HepG2 (cell line): Measurements from ENCODE around the gene EPDR1. TPM values are rescaled to one million over a fixed set of nuclear protein-coding genes. Genes with fewer than 3 reads are reported as not detected.
A peak's percentile ranks its signal among the peaks of the same experiment; 100 is the strongest.

Experiments used
- ATAC-seq: fragments of 200-7000 bp; cut with Tn5 transposase; 3 replicates; pipeline ENCODE4 v1.9.1; 2020; ENCODE audit warnings: mild to moderate bottlenecking, moderate library complexity
- BruUV-seq: library from RNA; stranded (reverse); fragments of 400-500 nt; replicated peaks from 2 replicates; lab custom pipeline; 2021; lab: Mats Ljungman, UMichigan
- CTCF ChIA-PET: fragments of 300-600 bp; formaldehyde crosslinking; extraction: SDS; loops from one replicate; lab custom pipeline; 2021; ENCODE audit warnings: low total read pairs, inconsistent platforms, low intra/inter-chr PET ratio; lab: Yijun Ruan, JAX
- POLR2A ChIA-PET: fragments of 350-600 bp; sonication (Branson Sonifier 250); formaldehyde crosslinking; loops from one replicate; lab custom pipeline; 2020; ENCODE audit warnings: antibody characterized with exemption, inconsistent platforms; lab: Yijun Ruan, JAX
- DNase-seq: peaks from one replicate; pipeline ENCODE4 v3.0.0-alpha.2; 2015; ENCODE audit warnings: low spot score
- FAIRE-seq: peaks from 3 replicates; lab custom pipeline; 2011; peaks lifted over from hg19 to GRCh38; lab: Jason Lieb, UNC
- H2AFZ ChIP-seq: one replicate; pipeline ENCODE4 v1.6.1; 2011; ENCODE audit warnings: low read length, inconsistent platforms
- H3K27ac ChIP-seq: fragments of 300-600 bp; 3 replicates; pipeline ENCODE4 v1.8.0; 2011; ENCODE audit warnings: mixed run types, mild to moderate bottlenecking, mixed read lengths, low read length, inconsistent platforms; ENCODE audit not compliant: insufficient read depth; ENCODE audit errors: extremely low read length
- H3K27me3 ChIP-seq, 2 experiments: fragments of 200-600 bp in 1 of 2; 2 replicates in 1 of 2; 3 replicates in 1 of 2; pipeline versions ENCODE4 v1.6.0 to v1.8.0; 2011; ENCODE audit warnings: low read length in 2 of 2, mild to moderate bottlenecking in 2 of 2, moderate library complexity in 2 of 2, inconsistent platforms in 1 of 2; ENCODE audit not compliant: insufficient read depth in 2 of 2, control insufficient read depth in 1 of 2
- H3K36me3 ChIP-seq, 2 experiments: fragments of 200-600 bp in 1 of 2; replicated peaks in 1 of 2; 2 replicates in 1 of 2; 3 replicates in 1 of 2; pipeline versions ENCODE4 v1.5.1 to v1.8.0; 2011; ENCODE audit warnings: low read length in 2 of 2, inconsistent platforms in 1 of 2; ENCODE audit not compliant: insufficient read depth in 2 of 2, control insufficient read depth in 1 of 2
- H3K4me1 ChIP-seq: 2 replicates; pipeline ENCODE4 v1.5.1; 2012; ENCODE audit warnings: low read length, inconsistent platforms; ENCODE audit not compliant: insufficient read depth
- H3K4me2 ChIP-seq: 2 replicates; pipeline ENCODE4 v1.6.0; 2011; ENCODE audit warnings: low read depth, low read length, inconsistent platforms
- H3K4me3 ChIP-seq, 3 experiments: fragments of 200-600 bp in 1 of 3; sonication (generic), shearing (Covaris generic) in 1 of 3; replicated peaks in 1 of 3; 2 replicates each; pipeline ENCODE4 v1.5.1; 2011 to 2016; ENCODE audit warnings: low read length in 3 of 3, inconsistent platforms in 2 of 3, low read depth in 2 of 3, mild to moderate bottlenecking in 2 of 3, control low read depth in 1 of 3, mixed read lengths in 1 of 3; ENCODE audit not compliant: insufficient read depth in 1 of 3
- H3K79me2 ChIP-seq: one replicate; pipeline ENCODE4 v1.6.1; 2011; ENCODE audit warnings: low read length, inconsistent platforms; ENCODE audit not compliant: insufficient read depth
- H3K9ac ChIP-seq: 2 replicates; pipeline ENCODE4 v1.6.0; 2011; ENCODE audit warnings: mild to moderate bottlenecking, low read depth, low read length, inconsistent platforms; ENCODE audit not compliant: insufficient read depth
- H3K9me3 ChIP-seq: 2 replicates; pipeline ENCODE4 v1.5.1; 2012; ENCODE audit warnings: mild to moderate bottlenecking, low read length
- H4K20me1 ChIP-seq: 2 replicates; pipeline ENCODE4 v1.6.0; 2011; ENCODE audit warnings: inconsistent platforms, mild to moderate bottlenecking, low read length, moderate library complexity; ENCODE audit not compliant: insufficient read depth
- CBFB ChIP-seq: sonication (generic); formaldehyde crosslinking; IDR thresholded peaks from 2 replicates; pipeline ENCODE4 v1.4.0; 2020; ENCODE audit warnings: missing genetic modification reagents
- DRAP1 ChIP-seq: IDR thresholded peaks from 2 replicates; pipeline ENCODE4 v1.6.1; 2016; ENCODE audit warnings: missing genetic modification reagents, missing compliant biosample characterization
- PCBP2 ChIP-seq: fragments of 200-400 bp; formaldehyde crosslinking; optimal IDR thresholded peaks from 2 replicates; pipeline ENCODE3; 2018; ENCODE audit warnings: low read length, low read depth; ENCODE audit not compliant: poor library complexity, severe bottlenecking
- TEAD3 ChIP-seq: optimal IDR thresholded peaks from 2 replicates; pipeline ENCODE3; 2016; ENCODE audit warnings: borderline replicate concordance
- TEF ChIP-seq: sonication (generic); formaldehyde crosslinking; IDR thresholded peaks from 2 replicates; pipeline ENCODE4 v1.5.0; 2020; ENCODE audit warnings: missing genetic modification reagents
- ZNF18 ChIP-seq: sonication (generic); formaldehyde crosslinking; IDR thresholded peaks from 2 replicates; pipeline ENCODE4 v1.8.0; 2022; ENCODE audit warnings: mild to moderate bottlenecking, missing genetic modification reagents; ENCODE audit not compliant: insufficient replicate concordance
- ZNF513 ChIP-seq: sonication (generic); formaldehyde crosslinking; conservative IDR thresholded peaks from 2 replicates; pipeline ENCODE4 v1.5.0; 2020; ENCODE audit warnings: missing genetic modification reagents
- ZNF569 ChIP-seq: sonication (generic); formaldehyde crosslinking; IDR thresholded peaks from 2 replicates; pipeline ENCODE4 v1.5.0; 2020; ENCODE audit warnings: mild to moderate bottlenecking, missing genetic modification reagents, moderate library complexity, borderline replicate concordance
- WGBS: methylation state at CpG from one replicate; pipeline ENCODE4 v1.1.6; 2017; ENCODE audit warnings: low lambda C conversion rate; 5-methylcytosine and 5-hydroxymethylcytosine counted together
- in situ Hi-C: cut with HindIII; loops from 2 replicates; pipeline ENCODE4 v1.10.0; 2017; ENCODE audit warnings: low pct_unique_long_range_greater_than_20kb; ENCODE audit not compliant: extremely low pct_ligation_motif_present
- intact Hi-C: fragments of 100-400 bp; cut with micrococcal nuclease; formaldehyde crosslinking; loops from one replicate; pipeline ENCODE4 v1.10.0; 2022; ENCODE audit not compliant: unreplicated experiment
- polyA plus RNA-seq, 8 experiments: library from polyadenylated mRNA; depleted of rRNA in 3 of 8; stranded (reverse) in 7 of 8; unstranded in 1 of 8; fragments of >200 nt; fragmentation: Illumina TruSeq in 4 of 8; extraction: Trizol in 4 of 8; gene quantifications; 2 replicates each; pipeline versions ENCODE4 v1.2.1 to v1.2.3, GENCODE V29; 2011 to 2016; ENCODE audit warnings: low read depth in 4 of 8, missing spikeins in 1 of 8, mixed read lengths in 1 of 8; ENCODE audit not compliant: insufficient read depth in 1 of 8
- total RNA-seq, 5 experiments: library from RNA; depleted of rRNA; stranded (reverse); fragments of >200 nt; fragmentation: Illumina TruSeq; extraction: Trizol; gene quantifications; 2 replicates each; pipeline ENCODE4 v1.2.3, GENCODE V29; 2016; ENCODE audit warnings: low read depth in 1 of 5

Gene EPDR1
- total and polyA plus RNA-seq, 2 of the 13 experiments (the other 11 are each of a cell fraction or from before 2014, with no cell fraction given) = 38.3 to 50.2 TPM

- no peak for FAIRE-seq
- CTCF ChIA-PET = no interaction called here
These were observed 26.9 kb downstream of the EPDR1 start for GRCh38 chr7:37947138-37947940.

More at GRCh38 chr7:37947138-37947940, 26.9 kb downstream of the EPDR1 start:
- Histone ChIP-seq H3K9ac (no peak overlapping the region), H3K27me3 (no peaks in the 10 kb centered on the region), H3K4me1 (peaks cover 40% of the 10 kb centered on the region), H3K4me3 (no peak overlapping the region), H3K36me3 (peaks cover 4 to 25% of the 10 kb centered on the region in 2 experiments), H3K4me2 (no peak overlapping the region), H3K27ac (peak overlapping the region; percentile 9), H2AFZ (no peak overlapping the region), H4K20me1 (no peaks in the 10 kb centered on the region), H3K79me2 (peaks cover 28% of the 10 kb centered on the region), H3K9me3 (no peaks in the 10 kb centered on the region)
- WGBS = over 99% methylated on average over 7 of the region's 7 CpGs
- no peak for DNase-seq
- in situ Hi-C loops (no loop called here), intact Hi-C loops (no loop called here)
- no TSS peak for BruUV-seq
- ATAC-seq = no peak
- TF ChIP-seq ZNF569 = no peak
- TF ChIP-seq CBFB (CRISPR knock-in tag) = no peak
- TF ChIP-seq TEAD3 (CRISPR knock-in tag) = no peak
- TF ChIP-seq DRAP1 (CRISPR knock-in tag) = no peak
- TF ChIP-seq ZNF513 = no peak
- TF ChIP-seq TEF (CRISPR knock-in tag) = no peak
- no peak for TF ChIP-seq ZNF18
- TF ChIP-seq PCBP2 = no peak
- POLR2A ChIA-PET = interaction anchor here (1.5 kb wide), 1 partner anchor 30 kb away, joined by 5 read pairs; the partner anchor contains the start of gene SFRP4
